GM18508 (cell line): Measurements from ENCODE around the gene PLN.

Experiments used
- ATAC-seq: cut with Tn5 transposase; IDR thresholded peaks from one replicate; pipeline ENCODE4 v1.9.1; 2021; ENCODE audit warnings: moderate number of reproducible peaks; ENCODE audit not compliant: insufficient read depth, unreplicated experiment

The PLN gene

GRCh38 chr6:118548136-118548535 is at the start of gene PLN:
PLN (plus strand) TSS chr6:118548296; CDS start chr6:118558922, 10,626 bp downstream.
- ATAC-seq = no peak

GRCh38 chr6:118500130-118501015 is 47.7 kb upstream of the PLN start:
- no peak for ATAC-seq

- ATAC-seq = no peak
These were observed 47.0 kb upstream of the PLN start for GRCh38 chr6:118501099-118501498.

- no peak for ATAC-seq
These were observed 46.3 kb upstream of the PLN start for GRCh38 chr6:118501765-118502164.

- ATAC-seq = no peak
These were observed 45.9 kb upstream of the PLN start for GRCh38 chr6:118502169-118502568.

GRCh38 chr6:118504611-118505010 is 43.5 kb upstream of the PLN start:
- no peak for ATAC-seq

GRCh38 chr6:118505656-118506055 is 42.4 kb upstream of the PLN start:
- ATAC-seq = no peak

GRCh38 chr6:118506071-118506638 is 41.9 kb upstream of the PLN start:
- no peak for ATAC-seq

GRCh38 chr6:118507636-118508035 is 40.5 kb upstream of the PLN start:
- no peak for ATAC-seq

GRCh38 chr6:118509009-118509617 is 39.0 kb upstream of the PLN start:
- ATAC-seq = no peak

- no peak for ATAC-seq
These were observed 36.0 kb upstream of the PLN start for GRCh38 chr6:118511930-118512715.

GRCh38 chr6:118514689-118515088 is 33.4 kb upstream of the PLN start:
- ATAC-seq = no peak

GRCh38 chr6:118522422-118522821 is 25.7 kb upstream of the PLN start:
- ATAC-seq = no peak

- ATAC-seq = no peak
These were observed 24.9 kb upstream of the PLN start for GRCh38 chr6:118523216-118523615.

GRCh38 chr6:118524686-118525085 is 23.4 kb upstream of the PLN start:
- ATAC-seq = no peak

GRCh38 chr6:118525913-118526780 is 21.9 kb upstream of the PLN start:
- no peak for ATAC-seq

GRCh38 chr6:118528129-118528528 is 20.0 kb upstream of the PLN start:
- ATAC-seq = no peak

- no peak for ATAC-seq
These were observed 18.3 kb upstream of the PLN start for GRCh38 chr6:118529756-118530155.

GRCh38 chr6:118530942-118531341 is 17.2 kb upstream of the PLN start:
- no peak for ATAC-seq
